ENCODE measurements around the gene PHRF1. TPM values are rescaled to one million over a fixed set of nuclear protein-coding genes. Genes with fewer than 3 reads are reported as not detected.

The PHRF1 gene
- total RNA-seq, 1 donor from 2014 or later = 43.6 TPM

DNA sequence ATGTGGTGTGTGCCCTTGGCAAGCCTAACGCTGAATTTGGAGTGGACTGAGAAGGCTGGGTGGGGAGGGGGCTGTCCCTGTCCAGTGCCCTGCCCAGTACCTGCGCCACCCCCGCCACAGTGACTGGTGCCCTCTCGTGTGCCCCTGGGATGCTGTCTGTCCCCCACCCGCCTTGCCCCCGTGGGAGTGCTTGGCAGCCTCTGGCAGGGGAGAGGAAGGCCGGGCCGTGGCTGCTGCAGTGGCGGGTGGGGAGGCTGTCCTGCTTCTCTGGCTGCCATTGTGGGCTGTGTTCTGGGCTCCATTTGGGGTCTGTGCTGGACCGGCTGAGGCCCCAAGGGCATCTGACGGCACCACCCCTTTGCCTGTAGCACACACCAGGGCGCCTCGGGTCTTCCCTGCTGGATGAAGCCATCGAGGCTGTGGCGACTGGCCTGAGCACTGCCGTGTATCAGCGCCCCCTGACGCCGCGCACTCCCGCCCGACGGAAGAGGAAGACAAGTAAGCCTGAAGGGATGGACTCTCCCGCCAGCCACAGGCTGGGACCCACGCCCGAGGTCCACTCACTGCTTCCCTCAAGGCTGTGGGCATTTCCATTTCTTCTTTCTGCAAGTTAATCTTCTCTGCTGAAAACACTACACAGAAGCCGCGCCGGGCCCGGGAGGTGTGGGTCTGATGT lies 21.9 kb downstream of the PHRF1 start:
- no peak for DNase-seq (ENCODE audit: low spot score)

GRCh38 chr11:601573-602245 lies 25.4 kb downstream of the PHRF1 start:
- DNase-seq (ENCODE audit: low spot score) = no peak

GRCh38 chr11:603154-603553 lies 26.9 kb downstream of the PHRF1 start:
- DNase-seq (ENCODE audit: low spot score) = no peak

- DNase-seq (ENCODE audit: low spot score) = no peak
These were observed 29.2 kb downstream of the PHRF1 start for GRCh38 chr11:605286-606129.

DNA sequence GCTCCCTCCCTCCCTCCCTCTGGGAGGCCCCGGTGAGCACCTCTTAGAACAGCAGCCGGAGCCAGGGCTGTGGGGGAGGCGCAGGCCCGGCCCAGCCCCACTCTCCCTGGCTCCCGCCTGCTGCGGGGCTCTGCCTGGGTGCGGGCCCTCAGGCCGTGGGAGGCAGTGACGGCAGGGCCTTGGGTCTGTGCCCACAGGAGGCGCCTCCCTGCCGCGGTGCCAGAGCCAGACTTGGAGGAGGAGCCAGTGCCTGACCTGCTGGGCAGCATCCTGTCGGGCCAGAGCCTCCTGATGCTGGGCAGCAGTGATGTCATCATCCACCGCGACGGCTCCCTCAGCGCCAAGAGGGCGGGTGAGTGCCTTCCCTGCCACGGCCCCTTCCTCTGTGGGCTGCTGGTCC lies 30.0 kb downstream of the PHRF1 start:
- DNase-seq (ENCODE audit: low spot score) = no peak

- no peak for DNase-seq (ENCODE audit: low spot score)
These were observed 30.9 kb downstream of the PHRF1 start for GRCh38 chr11:607020-607780.

DNA sequence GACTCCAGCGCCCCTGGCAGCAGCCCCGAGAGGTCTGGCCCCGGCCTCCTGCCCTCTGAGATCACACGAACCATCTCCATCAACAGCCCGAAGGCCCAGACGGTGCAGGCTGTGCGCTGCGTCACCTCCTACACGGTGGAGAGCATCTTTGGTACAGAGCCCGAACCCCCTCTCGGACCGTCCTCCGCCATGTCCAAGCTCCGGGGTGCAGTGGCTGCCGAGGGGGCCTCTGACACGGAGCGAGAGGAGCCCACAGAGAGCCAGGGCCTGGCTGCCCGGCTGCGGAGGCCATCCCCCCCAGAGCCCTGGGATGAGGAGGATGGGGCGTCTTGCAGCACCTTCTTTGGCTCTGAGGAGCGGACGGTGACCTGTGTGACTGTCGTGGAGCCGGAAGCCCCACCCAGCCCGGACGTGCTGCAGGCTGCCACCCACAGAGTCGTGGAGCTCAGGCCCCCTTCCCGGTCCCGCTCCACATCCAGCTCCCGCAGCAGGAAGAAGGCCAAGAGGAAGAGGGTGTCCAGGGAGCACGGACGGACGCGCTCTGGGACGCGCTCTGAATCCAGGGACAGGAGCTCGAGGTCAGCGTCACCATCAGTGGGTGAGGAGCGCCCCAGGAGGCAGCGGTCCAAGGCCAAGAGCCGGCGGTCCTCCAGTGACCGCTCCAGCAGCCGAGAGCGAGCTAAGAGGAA lies 31.8 kb downstream of the PHRF1 start:
- no peak for DNase-seq (ENCODE audit: low spot score)

DNA sequence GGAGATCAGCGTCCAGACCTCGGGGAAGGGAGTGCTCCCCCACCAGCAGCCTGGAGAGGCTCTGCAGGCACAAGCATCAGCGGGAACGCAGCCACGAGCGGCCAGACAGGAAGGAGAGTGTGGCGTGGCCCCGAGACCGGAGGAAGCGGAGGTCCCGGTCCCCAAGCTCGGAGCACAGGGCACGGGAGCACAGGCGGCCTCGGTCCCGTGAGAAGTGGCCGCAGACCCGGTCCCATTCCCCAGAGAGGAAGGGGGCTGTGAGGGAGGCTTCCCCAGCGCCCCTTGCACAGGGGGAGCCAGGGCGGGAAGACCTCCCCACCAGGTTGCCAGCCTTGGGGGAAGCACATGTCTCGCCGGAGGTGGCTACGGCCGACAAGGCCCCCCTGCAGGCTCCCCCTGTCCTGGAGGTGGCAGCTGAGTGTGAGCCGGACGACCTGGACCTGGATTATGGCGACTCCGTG lies 32.6 kb downstream of the PHRF1 start:
- no peak for DNase-seq (ENCODE audit: low spot score)

- DNase-seq (ENCODE audit: low spot score) = no peak
These were observed 33.1 kb downstream of the PHRF1 start for GRCh38 chr11:609341-609811.

DNA sequence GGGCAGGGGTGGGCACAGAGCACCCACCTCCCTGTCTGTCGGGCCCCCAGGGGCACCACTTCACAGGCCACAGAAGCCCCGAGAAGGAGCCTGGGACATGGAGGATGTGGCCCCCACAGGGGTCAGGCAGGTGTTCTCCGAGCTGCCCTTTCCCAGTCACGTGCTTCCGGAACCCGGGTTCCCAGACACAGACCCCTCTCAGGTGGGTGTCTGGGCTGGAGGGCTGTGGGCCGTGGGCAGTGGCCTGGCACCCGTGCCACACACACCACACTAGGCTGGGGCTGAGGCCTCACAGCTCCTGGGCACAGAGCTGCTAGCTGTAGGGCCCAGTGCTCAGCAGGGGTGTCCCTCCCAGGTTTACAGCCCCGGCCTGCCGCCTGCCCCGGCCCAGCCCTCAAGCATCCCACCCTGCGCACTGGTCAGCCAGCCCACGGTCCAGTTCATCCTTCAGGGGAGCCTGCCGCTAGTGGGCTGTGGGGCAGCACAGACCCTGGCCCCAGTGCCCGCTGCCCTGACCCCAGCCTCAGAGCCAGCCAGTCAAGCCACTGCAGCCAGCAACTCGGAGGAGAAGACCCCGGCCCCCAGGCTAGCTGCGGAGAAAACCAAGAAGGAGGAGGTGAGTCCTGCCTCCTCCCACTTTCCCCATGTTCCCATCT lies 34.0 kb downstream of the PHRF1 start:
- DNase-seq (ENCODE audit: low spot score) = no peak

DNA sequence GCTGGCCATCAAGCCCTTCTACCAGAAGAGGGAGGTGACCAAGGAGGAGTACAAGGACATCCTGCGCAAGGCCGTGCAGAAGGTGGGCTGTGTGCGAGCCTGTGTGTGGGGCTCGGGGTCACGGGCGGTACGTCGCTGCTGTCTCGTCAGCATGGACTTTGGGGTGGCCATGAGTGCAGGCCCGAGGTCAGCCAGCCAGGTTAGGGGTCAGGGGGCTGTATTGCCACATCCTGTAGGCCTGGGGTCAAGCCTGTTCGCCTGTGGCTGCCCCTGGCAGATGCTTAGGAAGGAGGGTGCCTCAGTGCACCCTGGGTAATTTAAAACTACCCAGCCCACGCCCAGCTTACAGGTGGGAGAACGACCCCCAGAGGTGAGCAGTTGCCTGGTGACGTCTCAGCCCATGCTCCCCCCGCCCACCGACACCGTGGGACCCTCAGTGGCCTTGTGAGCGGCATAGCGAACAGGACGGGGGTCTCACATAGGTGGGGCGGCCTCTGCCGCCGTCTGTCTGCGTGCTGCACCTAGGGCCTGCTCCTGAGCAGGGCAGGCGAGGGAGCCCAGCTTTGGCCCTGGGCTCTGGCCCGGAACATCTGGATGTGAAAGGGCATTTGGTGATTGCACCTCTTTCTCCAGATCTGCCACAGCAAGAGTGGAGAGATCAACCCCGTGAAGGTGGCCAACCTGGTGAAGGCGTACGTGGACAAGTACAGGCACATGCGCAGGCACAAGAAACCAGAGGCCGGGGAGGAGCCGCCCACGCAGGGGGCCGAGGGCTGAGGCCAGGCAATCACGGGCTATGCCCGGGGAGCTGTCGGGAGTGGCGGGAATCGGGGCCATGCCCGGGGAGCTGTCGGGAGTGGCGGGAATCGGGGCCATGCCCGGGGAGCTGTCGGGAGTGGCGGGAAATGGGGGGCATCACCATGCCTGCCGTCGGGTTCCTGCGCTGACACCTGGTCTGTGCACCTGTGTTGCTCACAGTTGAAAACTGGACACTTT lies 35.0 kb downstream of the PHRF1 start:
- no peak for DNase-seq (ENCODE audit: low spot score)

DNA sequence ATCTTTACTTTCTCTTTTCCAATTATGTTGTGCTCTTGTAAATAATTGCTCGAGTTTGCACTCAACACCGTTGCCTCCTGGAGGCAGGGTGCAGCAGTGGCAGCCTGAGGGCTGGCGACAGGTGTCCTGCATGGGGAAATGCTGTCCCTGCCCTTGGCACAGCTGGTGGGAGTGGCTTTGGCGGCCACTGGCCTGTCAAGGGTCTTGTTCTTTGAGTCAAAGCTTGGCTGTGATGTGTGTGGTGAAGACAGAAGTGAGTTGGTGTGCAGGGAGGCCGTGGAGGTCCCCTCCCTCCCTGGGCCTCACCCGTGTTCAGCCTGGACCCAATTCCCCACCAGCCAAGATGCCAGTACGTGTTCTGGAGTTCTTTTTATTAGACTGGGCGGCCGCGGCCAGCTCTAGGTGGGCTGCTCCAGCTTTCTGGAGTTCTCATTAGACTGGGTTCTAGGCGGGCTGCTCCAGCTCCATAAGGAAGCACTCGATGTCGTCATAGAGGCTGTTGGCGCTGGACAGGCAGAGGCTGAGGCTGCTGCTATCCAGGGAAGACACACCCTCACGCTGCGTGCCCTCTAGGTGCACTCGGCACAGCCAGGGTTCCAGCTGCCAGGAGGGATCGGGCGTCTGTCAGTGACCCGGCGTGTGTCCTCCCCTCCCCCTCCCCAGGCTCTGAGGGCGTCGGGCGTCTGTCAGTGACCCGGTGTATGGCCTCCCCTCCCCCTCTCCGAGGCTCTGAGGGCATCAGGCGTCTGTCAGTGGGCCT lies 36.1 kb downstream of the PHRF1 start:
- DNase-seq (ENCODE audit: low spot score) = no peak

DNA sequence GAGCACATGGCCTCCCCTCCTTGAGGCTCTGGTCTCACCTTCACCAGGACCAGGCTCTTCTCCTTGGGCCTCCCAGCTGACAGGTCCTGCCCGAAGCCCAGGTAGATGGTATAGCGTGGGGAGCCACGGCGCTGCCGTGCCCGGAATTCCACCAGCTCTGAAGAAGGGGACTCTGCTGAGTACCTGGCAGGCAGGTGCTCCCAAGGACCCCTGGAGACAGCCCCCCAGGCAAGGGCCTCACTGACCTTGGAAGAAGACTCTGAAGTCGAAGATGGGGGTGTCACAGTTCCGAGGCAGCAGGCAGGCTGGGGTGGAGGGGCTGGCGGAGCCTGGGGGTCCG lies 36.7 kb downstream of the PHRF1 start:
- DNase-seq (ENCODE audit: low spot score) = no peak

DNA sequence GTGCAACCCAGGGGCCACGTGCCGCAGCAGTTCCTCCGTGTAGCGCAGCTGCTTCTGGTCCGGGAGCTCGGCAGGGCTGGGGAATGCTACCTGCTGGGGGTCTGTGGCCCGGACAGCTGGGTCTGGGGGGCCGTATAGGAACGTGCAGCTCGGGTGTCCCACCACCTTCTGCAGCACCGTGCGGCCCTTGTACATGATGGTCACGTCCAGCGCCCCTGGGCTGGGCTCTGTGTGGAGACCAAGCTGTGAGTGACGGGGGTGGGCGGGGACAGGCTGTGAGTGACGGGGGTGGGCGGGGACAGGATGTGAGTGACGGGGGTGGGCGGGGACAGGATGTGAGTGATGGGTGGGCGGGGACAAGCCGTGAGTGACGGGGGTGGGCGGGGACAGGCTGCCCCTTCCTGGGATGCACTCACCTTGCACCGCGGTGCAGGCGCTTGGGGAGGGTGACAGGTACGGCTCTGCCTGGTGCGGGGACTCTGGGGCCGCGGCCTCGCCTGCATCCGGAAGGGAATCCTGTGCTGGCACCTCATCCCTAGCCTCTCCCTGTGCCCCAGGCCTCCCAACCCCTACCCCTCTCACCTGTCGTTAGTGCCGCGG lies 37.2 kb downstream of the PHRF1 start:
- peak; percentile 73 for DNase-seq (ENCODE audit: low spot score)

- no peak for DNase-seq (ENCODE audit: low spot score)
These were observed 37.9 kb downstream of the PHRF1 start for GRCh38 chr11:614021-614622.

DNA sequence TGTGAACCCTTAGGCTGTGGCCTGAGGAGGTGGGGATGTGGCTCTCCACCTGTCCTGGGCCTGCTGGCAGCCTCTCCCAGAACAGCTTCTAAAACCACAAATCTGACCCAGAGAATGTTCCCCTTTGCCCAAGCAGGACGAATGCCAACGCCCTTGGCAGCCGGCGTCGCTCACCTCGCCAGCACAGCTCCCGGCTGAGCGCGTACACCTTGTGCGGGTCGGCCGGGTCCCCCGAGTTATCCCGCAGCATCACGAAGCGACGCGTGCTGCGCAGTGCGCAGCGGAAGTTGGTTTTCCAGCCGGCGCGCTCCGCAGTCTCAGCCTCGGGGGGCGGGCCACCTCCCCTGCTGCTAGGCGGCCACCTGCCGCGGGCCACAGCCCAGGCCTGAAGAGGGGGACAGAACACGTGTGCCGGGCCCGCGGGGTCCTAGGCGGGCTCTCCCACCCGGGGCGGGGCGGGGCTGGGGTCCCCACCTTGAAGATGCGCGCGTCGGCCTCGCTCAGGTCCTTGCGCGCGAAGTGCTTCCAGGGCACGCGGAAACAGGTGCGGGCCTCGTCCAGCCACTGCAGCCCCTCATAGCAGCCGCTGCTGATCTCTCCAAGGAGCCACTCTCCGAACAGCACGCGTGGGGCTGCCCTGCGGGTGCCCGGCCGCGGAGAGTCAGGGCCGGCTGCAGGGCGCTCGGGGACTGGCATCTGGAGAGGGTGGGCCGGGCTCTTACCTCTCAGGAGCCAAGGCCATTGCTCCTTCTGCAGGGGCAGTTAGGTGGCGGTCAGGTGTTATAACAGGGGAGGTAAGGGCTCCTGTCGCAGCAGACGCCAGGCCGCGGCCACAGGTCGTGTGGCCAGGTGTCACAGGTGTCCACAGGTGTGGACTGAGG lies 38.6 kb downstream of the PHRF1 start:
- peak; percentile 75 for DNase-seq (ENCODE audit: low spot score)
